GM21737 (cell line): ENCODE results near the gene STK24.

Source experiments
- ATAC-seq: cut with Tn5 transposase; IDR thresholded peaks from one replicate; pipeline ENCODE4 v1.9.1; 2021; ENCODE audit warnings: mild to moderate bottlenecking, moderate library complexity; ENCODE audit not compliant: unreplicated experiment

Gene STK24

GRCh38 chr13:98476538-98476966 is 100.4 kb downstream of the STK24 start:
- peak; percentile 95 for ATAC-seq

- ATAC-seq: peak; percentile 38
These were observed 100.8 kb downstream of the STK24 start for GRCh38 chr13:98476106-98476505.

GRCh38 chr13:98475522-98475921 is 101.4 kb downstream of the STK24 start:
- ATAC-seq: no peak

DNA sequence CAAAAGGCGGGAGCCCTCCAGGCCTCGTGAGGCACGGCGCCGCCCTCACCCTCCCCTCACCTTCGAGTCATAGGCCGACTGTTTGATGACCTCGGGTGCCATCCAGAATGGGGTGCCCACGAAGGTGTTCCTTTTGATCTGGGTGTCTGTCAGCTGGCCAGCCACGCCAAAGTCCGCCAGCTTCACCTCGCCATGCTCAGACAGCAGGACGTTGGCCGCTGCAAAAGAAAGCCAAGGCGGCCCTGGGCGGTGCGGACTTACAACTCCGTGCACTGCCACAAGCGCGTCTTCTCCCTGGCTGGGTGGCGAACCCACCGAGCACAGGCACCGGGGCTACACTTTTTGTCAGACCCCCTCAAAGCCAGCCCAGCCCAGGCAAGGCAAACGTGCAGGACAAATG is 102.1 kb downstream of the STK24 start:
- no peak for ATAC-seq

- ATAC-seq: no peak
These were observed 102.6 kb downstream of the STK24 start for GRCh38 chr13:98474292-98474691.

- no peak for ATAC-seq
These were observed 103.1 kb downstream of the STK24 start for GRCh38 chr13:98473788-98474144.

- no peak for ATAC-seq
These were observed 103.6 kb downstream of the STK24 start for GRCh38 chr13:98473135-98473787.

- ATAC-seq: no peak
These were observed 105.0 kb downstream of the STK24 start for GRCh38 chr13:98471934-98472333.

GRCh38 chr13:98470920-98471319 is 106.0 kb downstream of the STK24 start:
- no peak for ATAC-seq

DNA sequence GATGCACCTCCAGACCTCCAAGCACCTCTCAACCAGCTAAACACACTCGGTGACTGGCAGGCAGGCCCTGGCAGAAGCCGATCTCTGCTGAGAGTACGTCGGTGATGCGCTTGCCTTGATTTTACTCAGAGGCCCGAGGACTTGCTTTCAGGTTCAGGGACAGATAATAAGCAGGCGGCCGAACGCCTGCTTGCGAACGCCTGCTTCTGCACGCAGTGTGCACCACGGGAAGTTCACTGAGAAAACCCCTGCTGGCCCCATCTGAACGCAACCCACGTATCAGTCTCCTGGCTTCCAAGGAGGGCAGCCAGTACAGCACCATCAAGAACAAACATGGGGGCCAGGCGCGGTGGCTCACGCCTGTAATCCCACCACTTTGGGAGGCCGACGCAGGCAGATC is 108.0 kb downstream of the STK24 start:
- ATAC-seq: no peak

DNA sequence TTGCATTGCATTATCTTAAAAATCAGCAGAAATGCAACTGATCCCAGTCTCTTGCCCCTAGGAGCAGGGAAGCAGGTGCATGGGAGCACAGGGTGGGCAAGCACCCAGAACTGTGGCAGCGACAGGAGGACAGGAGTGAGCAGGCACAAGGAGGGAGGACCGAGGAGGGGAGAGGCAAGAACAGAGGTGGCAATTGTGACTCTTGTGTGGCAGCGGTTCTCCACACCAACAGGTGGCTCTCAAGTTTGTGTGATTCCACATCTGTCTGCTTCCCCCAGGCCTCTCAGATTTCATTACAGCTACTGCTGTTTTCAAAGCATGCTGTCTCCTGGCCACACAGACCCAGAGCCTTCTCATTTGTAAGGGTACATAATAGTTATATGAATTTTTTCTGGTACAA is 108.5 kb downstream of the STK24 start:
- no peak for ATAC-seq

- no peak for ATAC-seq
These were observed 109.5 kb downstream of the STK24 start for GRCh38 chr13:98467263-98467985.

GRCh38 chr13:98466634-98467236 is 110.2 kb downstream of the STK24 start:
- ATAC-seq: no peak

DNA sequence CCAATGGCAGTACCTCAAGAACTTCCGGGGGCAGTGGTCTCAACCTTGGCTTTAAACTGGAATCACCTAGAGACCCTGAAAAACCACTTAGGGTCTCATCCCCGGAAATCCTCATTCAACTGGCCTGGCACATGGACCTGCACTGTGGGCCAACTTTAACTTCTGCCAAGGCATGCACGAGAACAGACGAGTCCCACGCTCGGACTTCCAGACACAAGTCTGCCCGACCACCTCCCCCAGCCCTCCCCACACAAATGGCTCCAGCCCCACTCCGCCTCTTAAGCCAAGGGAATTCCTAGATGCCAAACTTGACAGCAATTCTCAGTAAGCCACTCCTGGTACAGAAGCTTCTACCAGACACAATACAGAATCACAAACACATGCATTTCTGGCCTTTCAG is 114.0 kb downstream of the STK24 start:
- no peak for ATAC-seq

DNA sequence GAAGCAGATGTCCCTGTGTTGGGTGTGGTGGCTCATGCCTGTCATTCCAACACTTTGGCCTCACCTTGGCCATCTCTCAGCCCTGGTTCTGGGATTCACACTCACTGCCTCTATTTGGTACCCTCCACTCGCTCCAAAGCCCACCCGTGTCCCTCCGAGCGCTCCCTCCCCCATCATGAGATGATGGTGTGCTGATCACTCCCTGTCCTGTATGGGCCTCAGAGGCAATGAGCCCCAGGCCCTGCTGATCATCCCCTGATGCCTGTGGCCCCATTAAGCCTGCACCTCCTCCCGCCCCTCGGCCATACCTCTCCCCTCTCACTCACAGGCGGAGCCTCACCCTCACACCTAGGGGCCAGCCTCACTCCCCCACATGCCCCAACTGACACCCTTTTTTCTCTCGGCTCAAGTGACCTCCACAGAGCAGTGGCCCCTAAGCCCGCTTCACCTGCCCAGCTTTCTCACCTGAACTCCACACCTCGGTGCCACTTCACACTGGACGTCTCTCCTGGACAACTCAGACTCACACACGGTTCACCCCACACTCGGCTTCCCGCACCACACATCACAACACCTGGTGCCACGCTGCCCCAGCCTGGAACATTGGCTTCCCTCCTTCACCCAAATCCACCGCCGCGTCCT is 114.5 kb downstream of the STK24 start:
- ATAC-seq: no peak

GRCh38 chr13:98461486-98462240 is 115.2 kb downstream of the STK24 start:
- ATAC-seq: no peak

DNA sequence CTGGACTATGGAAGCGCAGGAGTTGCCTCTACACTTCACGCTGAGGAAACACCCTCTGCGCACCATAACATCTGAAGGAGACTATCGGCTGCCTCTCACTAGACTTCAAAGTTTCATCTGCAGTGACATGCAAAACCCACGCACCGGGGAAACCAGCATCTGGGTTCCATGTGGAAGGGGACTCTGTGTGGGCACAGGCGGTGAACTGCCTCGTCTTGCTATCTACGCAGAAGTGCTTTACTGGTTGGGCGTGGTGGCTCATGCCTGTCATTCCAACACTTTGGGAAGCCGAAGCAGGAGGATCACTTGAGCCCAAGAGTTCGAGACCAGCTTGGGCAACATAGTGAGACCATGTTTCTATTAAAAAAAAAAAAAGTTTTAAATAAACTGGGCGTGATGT is 116.4 kb downstream of the STK24 start:
- no peak for ATAC-seq

DNA sequence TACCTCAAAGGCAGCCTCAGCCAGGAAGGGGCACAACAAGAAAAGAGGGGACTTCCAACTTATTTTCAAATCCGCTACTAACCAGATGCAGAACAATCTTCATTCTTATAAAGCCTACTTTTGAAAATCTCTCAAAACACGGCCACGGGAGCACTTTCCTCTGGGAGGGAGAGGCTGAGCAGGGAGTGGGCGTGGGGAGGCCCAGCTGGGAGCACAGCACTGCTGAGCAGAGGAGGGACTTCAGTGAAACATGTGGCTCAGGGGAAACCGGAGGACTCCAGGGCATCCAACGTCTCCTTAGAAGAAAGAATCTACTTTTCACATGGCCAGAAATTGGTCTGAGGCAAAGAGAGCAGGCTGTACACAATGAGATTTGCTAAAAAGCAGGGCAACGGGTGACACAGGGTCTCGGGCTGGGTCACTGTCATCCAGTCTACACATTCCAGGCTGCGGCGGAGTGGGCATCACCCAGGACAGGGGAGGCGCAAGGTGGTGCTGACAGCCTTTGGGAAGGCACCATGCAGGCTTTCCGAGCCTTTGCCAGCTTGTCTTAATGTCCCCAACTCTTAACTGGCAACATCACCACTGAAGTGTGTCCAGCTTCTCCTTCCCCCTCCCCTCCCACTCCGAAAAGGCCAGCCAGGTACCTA is 117.1 kb downstream of the STK24 start:
- no peak for ATAC-seq

GRCh38 chr13:98459171-98459681 is 117.7 kb downstream of the STK24 start:
- ATAC-seq: no peak

- ATAC-seq: no peak
These were observed 118.5 kb downstream of the STK24 start for GRCh38 chr13:98458431-98458830.
